ENCODE results near the gene UBALD1. TPM values are rescaled to one million over a fixed set of nuclear protein-coding genes. Genes with fewer than 3 reads are reported as not detected.
A peak's percentile ranks its signal among the peaks of the same experiment; 100 is the strongest.

Gene UBALD1
- total and polyA plus RNA-seq, 10 of the 15 experiments (the other 5 are each of a cell fraction or from before 2014, with no cell fraction given) = 0.05 to 32.7 (median 5.1) TPM

DNA sequence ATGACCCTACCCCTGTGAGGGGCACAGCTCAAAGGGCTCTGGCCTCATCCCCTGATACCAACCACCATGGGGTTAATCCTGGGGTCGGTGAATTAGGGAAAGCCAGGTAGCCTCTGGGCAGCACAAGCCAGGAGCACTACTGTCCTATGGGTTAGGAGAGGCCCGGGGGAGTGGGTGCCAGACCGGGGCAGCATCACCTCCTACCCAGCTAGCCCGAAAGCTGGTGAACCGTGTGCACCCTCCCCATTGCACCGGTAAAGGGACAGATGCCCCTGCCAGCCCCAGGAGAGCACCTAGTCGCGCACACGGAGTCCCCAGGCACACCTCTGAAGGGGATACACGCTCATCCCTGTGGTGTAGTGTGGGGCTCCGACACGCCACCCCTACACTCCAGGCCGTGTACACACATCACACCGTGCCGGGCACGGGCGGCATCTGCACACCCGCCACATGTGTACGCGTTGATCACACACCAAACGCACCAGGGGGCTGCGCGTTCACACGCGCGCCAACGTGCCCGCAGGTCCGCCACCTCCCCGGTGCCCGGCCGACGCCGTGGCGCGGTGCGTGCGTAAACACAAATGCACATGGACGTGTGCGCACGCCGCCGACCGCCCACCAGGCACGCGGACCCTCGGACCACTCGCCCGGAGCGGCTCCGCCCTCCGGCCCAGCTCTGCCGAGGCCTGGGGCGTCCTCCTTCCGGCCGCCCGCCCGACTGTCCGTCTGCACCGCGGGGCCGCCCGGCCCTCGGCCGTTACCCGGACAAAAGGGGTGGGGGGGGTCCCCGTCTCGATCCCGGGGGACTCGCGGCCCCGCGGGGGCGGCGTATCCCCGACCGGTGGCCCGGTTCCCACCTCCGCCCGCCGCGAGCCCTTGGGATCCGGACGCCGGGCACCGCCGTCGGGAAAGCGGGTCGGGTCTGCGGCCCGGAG, 785 bp downstream of the UBALD1 start (continued):
- TF ChIP-seq EED (IDR thresholded peaks at IDR 0.05; ENCODE audit: low read depth) (no peak), CTCF (IDR thresholded peaks at IDR 0.05 in 2 of 3, conservative IDR thresholded peaks at IDR 0.05 in 1 of 3; ENCODE audit: control insufficient read depth in 2 of 3, extremely low read depth in 1 of 3, insufficient read depth in 1 of 3, low read depth in 3 of 3, low read length in 3 of 3) (no peak), CEBPB (IDR thresholded peaks at IDR 0.05; ENCODE audit: borderline replicate concordance in 1 of 2, low read depth in 2 of 2, low read length in 2 of 2) (no peak), BHLHE40 (IDR thresholded peaks at IDR 0.05; ENCODE audit: borderline replicate concordance in 1 of 2, low read depth in 2 of 2, low read length in 1 of 2) (peak; percentile 32 to 85; a peak in 3 of 4 replicates), NFYA (IDR thresholded peaks at IDR 0.05; ENCODE audit: borderline replicate concordance, low read depth, low read length) (no peak), ZNF622 (IDR thresholded peaks at IDR 0.05) (no peak), STAT1 (conservative IDR thresholded peaks at IDR 0.05) (no peak), NFXL1 (IDR thresholded peaks at IDR 0.05; ENCODE audit: borderline replicate concordance) (no peak), SREBF2 (IDR thresholded peaks at IDR 0.05; ENCODE audit: low read length) (no peak), CBFB (IDR thresholded peaks at IDR 0.05; ENCODE audit: low read depth) (no peak), NRF1 (conservative IDR thresholded peaks at IDR 0.05; ENCODE audit: low read depth, low read length) (no peak), MAX (IDR thresholded peaks at IDR 0.05; ENCODE audit: low read depth, low read length) (peak; percentile 40; the same call in 1 of the 2 replicates), IKZF1 (conservative IDR thresholded peaks at IDR 0.05) (no peak), MYC (IDR thresholded peaks at IDR 0.05; ENCODE audit: insufficient read depth, insufficient read length, insufficient replicate concordance, low read length, severe bottlenecking) (peak; percentile 52)
- TF ChIP-seq, protein P1, sequence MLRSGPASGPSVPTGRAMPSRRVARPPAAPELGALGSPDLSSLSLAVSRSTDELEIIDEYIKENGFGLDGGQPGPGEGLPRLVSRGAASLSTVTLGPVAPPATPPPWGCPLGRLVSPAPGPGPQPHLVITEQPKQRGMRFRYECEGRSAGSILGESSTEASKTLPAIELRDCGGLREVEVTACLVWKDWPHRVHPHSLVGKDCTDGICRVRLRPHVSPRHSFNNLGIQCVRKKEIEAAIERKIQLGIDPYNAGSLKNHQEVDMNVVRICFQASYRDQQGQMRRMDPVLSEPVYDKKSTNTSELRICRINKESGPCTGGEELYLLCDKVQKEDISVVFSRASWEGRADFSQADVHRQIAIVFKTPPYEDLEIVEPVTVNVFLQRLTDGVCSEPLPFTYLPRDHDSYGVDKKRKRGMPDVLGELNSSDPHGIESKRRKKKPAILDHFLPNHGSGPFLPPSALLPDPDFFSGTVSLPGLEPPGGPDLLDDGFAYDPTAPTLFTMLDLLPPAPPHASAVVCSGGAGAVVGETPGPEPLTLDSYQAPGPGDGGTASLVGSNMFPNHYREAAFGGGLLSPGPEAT (IDR thresholded peaks at IDR 0.05; ENCODE audit: low read depth) = no peak
- TF ChIP-seq, protein P2, sequence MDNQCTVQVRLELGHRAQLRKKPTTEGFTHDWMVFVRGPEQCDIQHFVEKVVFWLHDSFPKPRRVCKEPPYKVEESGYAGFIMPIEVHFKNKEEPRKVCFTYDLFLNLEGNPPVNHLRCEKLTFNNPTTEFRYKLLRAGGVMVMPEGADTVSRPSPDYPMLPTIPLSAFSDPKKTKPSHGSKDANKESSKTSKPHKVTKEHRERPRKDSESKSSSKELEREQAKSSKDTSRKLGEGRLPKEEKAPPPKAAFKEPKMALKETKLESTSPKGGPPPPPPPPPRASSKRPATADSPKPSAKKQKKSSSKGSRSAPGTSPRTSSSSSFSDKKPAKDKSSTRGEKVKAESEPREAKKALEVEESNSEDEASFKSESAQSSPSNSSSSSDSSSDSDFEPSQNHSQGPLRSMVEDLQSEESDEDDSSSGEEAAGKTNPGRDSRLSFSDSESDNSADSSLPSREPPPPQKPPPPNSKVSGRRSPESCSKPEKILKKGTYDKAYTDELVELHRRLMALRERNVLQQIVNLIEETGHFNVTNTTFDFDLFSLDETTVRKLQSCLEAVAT (IDR thresholded peaks at IDR 0.05) = no peak
- TF ChIP-seq, protein P3, sequence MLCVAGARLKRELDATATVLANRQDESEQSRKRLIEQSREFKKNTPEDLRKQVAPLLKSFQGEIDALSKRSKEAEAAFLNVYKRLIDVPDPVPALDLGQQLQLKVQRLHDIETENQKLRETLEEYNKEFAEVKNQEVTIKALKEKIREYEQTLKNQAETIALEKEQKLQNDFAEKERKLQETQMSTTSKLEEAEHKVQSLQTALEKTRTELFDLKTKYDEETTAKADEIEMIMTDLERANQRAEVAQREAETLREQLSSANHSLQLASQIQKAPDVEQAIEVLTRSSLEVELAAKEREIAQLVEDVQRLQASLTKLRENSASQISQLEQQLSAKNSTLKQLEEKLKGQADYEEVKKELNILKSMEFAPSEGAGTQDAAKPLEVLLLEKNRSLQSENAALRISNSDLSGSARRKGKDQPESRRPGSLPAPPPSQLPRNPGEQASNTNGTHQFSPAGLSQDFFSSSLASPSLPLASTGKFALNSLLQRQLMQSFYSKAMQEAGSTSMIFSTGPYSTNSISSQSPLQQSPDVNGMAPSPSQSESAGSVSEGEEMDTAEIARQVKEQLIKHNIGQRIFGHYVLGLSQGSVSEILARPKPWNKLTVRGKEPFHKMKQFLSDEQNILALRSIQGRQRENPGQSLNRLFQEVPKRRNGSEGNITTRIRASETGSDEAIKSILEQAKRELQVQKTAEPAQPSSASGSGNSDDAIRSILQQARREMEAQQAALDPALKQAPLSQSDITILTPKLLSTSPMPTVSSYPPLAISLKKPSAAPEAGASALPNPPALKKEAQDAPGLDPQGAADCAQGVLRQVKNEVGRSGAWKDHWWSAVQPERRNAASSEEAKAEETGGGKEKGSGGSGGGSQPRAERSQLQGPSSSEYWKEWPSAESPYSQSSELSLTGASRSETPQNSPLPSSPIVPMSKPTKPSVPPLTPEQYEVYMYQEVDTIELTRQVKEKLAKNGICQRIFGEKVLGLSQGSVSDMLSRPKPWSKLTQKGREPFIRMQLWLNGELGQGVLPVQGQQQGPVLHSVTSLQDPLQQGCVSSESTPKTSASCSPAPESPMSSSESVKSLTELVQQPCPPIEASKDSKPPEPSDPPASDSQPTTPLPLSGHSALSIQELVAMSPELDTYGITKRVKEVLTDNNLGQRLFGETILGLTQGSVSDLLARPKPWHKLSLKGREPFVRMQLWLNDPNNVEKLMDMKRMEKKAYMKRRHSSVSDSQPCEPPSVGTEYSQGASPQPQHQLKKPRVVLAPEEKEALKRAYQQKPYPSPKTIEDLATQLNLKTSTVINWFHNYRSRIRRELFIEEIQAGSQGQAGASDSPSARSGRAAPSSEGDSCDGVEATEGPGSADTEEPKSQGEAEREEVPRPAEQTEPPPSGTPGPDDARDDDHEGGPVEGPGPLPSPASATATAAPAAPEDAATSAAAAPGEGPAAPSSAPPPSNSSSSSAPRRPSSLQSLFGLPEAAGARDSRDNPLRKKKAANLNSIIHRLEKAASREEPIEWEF (IDR thresholded peaks at IDR 0.05; ENCODE audit: insufficient replicate concordance, low read depth, low read length) = no peak

Measured in GM12878 (cell line).